Amniotic epithelial cell (primary cell): Measurements from ENCODE around the gene CNKSR1.
A peak's percentile ranks its signal among the peaks of the same experiment; 100 is the strongest.

Source experiments
- DNase-seq: peaks from one replicate; pipeline ENCODE4 v3.0.0-alpha.2; 2010; ENCODE audit warnings: low read depth

Gene CNKSR1

DNA sequence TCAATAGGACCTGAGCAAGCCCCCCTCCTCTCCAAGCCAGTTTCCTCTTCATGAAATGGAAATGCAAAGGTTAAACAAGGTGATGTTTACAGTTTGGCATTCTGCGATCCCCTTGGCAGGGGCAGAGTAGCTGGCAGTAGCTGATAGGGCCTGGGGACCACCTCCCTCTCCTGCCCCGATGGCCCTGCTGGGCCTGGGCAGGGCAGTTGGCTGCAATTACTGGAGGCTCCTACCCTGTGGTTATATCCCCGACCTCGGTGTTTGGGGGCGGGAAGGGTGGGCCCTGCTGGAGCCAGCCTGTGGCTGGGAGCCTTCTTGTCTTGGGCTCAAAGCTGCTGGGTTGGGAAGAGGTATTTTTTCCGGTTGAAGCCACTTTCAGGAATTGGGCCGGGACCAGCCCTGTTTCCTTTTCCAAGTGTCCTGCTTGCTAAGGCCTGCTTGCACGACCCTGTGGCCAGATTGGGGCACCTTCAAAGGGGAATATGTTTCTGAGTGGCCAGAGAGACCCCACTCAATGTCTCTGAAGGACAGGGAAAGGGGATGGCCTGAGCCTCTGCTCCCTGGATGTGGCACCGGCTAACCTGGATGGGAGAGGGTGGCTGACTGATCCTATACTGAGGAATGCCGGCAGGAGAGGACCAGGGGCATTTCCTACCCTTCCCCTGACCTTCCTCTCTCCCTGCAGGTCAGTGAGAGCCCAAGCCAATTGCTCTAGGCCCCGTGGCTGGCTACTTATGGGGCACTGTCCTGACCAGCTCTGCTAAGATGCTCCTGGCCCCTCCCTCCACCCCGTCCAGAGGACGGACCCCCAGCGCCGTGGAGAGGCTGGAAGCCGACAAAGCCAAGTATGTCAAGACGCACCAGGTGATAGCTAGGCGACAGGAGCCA is 16.5 kb upstream of the CNKSR1 start:
- DNase-seq, result no peak

GRCh38 chr1:26161415-26162219 is 15.7 kb upstream of the CNKSR1 start:
- DNase-seq, result peak; percentile 40

DNA sequence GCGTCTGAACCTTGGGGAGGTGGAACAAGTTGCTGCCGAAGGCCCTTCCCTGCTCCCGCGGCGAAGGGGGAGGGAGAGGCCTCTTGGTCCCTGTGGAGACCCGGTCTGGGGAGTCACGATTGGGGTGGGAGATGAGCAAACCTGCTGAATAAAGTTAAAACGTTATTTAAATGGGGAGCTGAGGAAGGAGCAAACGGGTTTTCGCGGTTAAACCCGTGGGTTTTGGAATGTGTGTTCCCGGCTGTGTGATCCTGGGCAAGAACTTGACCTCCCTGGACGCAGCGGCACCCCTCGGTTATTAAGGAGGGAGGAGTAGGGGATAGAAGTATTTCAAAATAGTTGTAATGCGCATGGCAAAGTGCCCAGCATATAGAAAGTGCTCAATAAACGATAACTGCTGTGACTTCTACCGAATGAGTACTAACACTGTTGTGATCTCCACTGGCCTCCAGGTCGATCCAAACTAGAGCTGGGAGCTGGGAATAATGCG is 15.0 kb upstream of the CNKSR1 start:
- DNase-seq, result no peak

DNA sequence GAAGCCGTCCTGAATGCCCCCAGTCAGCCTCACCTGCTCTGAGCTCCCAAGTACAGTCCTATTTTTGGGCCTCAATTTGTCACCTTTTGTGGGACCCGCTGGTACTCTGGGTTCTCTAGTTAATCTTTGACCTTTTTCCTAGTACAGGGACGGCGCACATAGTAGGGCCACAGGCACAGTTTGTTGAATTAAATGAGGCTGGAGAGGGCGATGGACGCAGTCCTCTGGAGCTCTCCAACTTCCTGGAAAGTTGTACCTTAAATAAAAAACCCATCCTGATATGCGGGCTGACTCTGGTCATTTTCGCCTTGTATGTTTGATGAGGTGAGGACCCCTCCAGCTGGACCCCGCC is 13.6 kb upstream of the CNKSR1 start:
- DNase-seq, result no peak

DNA sequence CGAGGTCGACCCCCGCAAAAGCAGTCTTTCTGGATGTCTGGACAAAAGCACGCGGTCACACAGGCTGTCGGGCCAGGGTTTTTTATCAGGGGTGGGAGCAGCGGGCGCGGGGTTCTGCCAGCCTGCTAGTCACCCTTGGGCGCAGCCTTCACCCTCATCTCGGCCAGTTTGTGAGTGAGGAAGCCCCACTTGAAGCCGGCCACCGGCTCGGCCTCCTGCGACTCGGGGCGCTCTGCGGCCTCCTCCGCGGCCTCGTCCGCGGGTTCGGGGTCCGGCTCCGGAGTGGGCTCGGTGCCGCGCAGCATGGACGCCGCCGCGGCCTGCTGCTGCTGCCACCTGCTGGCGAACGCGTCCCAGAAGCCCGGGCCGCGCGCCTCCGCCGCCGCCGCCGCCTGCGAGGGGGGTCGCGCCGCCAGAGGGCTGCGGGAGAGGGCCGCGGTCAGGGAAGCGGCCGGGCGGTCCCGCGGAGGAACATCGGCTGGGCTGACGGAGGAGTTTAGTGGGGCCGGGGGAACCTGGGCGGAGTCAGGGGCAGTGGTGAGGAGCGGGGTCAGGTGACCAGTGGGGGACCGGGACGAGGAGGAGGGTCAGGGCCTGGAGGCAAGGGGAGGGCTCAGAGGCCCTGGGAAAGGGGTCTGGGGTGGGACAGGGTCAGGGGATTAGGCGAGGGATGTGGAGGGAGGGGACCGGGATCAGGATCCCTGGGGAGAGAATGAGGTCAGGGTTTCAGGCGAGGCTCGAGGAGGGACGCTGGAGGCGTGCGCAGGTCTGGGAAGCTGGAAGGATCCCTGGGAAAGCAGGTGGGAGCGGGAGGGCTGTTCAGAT is 13.0 kb upstream of the CNKSR1 start:
- DNase-seq, result no peak

DNA sequence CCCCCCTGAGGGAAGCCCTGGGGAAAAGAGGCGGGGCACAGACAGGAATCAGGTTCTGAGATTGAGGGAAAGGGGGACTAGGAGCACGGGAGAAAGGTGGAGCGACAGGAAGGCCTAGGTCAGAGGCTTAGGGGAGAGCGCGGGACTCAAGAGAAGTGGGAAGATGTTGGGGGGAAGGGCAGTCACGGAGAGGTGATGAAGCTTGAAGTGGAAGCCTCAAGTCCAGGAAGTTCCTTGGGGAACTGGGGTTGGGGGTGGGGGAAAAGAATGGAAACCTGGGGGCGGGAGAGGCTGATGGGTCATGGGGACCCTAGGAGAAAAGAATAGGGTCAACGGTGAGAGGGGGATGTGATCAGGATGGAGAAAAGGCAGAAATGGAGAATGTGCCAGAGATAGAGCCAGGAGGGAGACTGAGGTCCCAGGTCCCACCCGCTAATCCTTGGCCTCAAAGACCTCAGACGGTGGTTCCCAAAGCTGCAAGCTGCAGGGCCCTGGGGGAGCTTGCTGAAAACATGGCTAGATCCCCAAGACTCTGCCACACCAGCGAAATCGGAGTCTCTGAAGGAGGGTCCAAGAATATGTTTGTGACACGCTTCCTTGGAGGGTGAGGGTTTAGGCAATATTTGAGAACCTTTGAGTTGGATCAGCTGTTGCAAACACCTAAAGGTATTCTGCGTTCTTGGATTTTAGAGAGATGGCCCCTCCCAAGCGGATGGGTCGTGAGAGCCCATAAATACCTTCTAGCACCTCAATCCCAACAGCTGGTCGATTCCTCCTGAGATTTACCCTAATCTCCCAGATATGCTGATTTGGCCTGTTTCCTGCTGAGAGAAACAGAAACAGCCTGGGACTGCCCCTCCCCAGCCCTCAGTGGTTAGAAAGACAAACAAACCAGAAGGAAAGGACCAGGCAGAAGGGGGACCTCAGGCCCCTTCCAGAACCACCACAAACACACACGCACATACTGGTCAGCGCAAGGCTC is 12.1 kb upstream of the CNKSR1 start:
- DNase-seq, result no peak

DNA sequence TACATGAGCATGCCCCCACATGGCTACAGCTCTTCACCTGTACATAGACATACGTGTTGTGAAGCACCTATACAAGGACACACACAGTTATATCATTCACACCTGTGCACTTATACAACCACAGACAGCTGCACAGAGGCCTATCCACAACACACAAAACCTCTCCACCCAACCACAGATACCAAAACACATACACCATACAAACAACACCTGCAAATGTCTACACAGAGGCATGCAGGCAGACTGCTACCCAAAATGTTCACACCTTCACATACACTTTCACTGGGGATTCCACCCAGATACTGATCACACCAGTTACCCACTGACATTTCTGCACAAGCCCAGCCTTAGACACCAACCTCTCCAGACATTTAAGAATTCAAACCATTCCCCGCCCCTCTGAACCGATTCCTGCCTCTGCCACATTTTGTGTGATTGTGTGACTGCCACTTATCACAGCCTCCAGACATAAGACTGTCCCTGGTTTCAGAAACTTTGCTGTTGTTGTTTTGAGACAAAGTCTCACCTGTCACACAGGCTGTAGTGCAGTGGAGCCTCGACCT is 10.5 kb upstream of the CNKSR1 start:
- DNase-seq, result no peak

DNA sequence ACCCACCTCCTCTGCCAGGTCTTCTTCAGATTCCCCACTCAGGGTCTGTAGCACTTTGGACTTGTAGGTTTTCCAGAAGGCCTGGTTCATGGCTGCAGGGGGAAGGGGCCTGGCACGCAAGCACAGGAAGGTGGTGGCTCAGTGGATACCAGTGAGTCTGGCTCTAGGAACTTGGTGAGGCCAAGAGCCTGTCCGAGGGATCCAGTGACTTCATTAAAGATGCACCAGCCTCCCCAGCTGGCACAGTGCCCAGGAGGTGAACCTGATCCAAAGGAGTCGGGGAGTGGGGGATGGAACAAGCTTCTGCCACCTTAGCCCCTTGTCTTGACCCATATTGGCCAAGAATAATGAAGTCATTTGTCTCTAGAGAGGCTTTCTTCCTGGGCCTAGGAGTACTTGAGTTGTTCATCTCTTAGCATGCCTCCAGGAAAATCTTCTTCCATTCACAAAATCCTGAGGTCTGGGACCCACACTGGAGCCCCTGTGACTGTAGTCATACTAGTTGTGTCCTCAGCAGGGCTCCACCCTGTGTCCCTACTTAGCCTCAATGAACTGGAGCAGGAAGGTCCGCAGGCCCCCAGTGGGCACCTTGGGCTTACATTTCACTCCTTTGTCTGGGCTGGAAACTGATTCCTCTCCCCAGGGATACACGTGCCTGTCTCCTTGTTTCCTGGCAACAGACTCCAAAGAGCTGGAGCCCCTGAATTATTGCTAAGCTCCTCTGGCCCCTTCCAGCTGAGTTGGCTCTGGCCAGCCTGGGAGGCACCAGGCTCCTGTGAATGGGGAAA is 8.7 kb upstream of the CNKSR1 start, which contains the start of gene C1orf232:
Gene C1orf232 (minus strand): TSS at position 554 of the 788 bp plus-strand sequence. CDS start 464 bp downstream, at position 90.
- no peak for DNase-seq

DNA sequence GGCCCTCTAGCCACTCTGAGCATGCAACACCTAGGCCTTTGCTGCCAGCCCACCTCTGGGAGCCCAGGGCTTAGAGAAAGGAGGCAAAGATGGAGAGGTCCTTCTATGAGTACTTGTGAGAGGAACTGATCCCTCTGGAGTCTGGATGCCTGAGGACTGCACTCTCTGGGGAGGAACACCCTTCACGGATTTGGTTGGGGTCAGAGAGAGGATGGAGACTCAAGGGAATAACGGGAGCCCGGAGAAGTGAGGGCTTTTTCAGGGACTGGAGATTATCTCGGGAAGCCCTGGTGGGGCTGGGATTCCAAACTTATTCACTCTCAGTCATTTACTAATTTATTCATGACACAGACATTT is 8.1 kb upstream of the CNKSR1 start:
- no peak for DNase-seq

DNA sequence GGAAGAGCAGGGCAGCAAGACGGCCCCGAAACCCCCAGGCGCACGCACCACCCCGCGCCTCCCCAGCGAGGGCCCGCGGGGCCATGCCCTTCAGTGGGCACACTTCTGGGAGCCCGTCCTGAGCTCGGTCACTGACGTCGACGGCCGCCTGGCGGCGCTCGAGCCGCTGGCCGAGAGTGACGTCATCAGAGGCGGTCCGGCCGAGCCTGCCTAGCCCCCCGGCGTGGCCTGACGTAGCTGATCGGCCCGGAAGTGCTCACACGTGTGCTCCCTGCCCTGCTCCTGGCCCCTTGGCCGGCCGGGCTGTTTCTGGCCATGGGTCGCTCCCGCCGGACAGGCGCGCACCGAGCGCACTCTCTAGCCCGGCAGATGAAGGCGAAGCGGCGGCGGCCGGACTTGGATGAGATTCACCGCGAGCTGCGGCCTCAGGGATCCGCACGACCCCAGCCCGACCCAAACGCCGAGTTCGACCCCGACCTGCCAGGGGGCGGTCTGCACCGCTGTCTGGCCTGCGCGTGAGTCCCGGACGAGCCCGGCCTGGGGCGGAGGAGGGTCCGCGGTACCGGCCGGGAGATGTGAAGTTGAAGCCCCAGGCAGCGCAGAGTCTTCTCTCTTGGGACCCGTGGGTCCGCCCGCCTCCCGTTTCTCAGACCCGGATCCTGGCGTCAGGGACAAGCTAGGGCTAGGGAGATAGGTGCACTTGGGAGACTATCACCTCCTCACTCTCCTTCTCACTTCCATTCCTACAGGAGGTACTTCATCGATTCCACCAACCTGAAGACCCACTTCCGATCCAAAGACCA is 7.4 kb upstream of the CNKSR1 start, which contains the start of gene ZNF593:
Gene ZNF593 (plus strand): TSS at position 240 of the 803 bp plus-strand sequence. CDS start 76 bp downstream, at position 316.
- DNase-seq, result peak; percentile 88

- DNase-seq, result no peak
Measured at GRCh38 chr1:26170472-26170821, 6.8 kb upstream of the CNKSR1 start.

DNA sequence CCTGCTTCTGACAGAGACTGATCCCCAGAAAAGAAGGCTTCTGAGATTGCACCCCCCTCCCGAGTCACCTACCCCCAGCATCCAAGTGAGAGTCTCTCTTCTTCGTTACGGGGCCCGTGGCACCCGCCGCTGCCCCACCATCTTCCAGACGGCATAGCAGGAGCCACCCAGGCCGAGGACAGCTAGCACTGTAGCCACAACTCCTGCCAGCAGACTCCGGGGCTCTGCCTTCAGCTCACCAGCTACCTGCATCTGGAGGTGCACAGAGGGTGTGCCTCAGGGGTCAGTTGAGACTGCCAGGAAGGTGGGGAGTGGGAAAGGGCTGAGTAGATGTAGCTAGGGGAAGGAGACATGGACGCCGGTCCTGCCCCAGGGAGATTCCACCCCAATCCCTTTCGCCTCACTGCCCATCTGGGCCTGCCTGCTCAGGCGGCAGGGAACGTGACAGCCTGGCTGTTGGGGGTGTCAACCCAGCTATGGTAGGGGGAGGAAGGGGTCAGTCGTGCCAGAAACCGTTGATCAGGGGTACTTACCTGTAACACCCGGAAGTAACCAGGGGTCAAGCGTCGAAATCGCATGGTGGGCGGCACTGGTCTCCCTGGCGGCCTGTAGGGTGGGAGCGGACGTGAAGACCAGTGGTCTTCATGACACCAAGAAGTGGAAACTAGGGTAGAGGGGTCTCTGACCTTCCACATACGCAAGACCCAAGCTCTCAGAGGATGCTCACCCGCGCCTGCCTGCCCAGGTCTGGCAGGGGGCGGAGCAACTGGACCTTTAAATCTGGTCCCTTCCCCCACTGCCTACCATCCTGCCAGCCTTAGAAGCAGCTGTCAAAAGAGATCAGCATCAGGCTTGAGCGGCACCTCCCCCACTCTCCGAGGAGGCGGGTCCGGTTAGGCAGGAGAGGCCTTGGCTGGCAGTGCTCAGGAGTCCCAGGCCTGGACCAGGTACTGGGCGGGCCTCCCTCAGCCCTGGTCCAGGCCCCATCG is 5.9 kb upstream of the CNKSR1 start, which contains the start of gene ZNF593OS:
Gene ZNF593OS (minus strand): TSS at position 749 of the 989 bp plus-strand sequence. CDS start 171 bp downstream, at position 578.
- no peak for DNase-seq

GRCh38 chr1:26175346-26175745 is 1.9 kb upstream of the CNKSR1 start:
- DNase-seq, result no peak

DNA sequence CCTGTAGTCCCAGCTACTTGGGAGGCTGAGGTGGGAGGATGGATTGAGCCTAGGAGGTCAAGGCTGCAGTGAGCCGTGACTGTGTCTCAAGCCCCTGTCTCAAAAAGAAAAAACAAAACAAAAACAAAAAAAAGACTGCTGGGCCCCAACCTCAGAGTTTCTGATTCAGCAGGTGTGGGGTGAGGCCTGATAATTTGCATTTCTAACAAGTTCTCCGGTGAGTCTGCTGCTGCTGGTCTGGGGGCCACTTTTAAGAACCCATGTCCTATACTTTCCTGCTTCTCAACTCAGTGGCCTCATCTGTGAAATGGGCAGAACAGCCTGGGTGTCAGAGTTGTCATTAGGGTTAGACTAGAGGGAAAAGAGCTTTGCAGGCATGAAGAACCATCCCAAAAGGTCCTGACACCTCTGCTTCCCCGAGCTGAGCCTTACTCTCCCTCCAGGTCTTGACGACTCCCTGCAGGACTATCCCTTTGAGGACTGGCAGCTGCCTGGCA is 2.8 kb downstream of the CNKSR1 start:
- no peak for DNase-seq

GRCh38 chr1:26181586-26182382 is 4.5 kb downstream of the CNKSR1 start:
- peak; percentile 33 for DNase-seq

DNA sequence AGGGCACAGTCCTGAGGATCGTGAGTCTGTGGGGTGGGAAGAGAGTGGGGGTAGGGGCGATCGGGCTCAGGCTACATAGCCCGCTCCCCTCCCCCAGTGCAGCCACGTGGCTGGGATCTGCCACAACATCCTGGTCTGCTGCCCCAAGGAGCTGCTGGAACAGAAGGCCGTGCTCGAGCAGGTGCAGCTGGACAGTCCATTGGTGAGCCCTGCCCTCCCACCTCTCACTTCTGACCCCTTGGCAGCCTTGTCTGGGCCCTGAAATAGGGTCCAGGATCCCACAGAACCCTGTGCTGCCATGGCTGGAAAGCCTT is 5.0 kb downstream of the CNKSR1 start:
- no peak for DNase-seq

DNA sequence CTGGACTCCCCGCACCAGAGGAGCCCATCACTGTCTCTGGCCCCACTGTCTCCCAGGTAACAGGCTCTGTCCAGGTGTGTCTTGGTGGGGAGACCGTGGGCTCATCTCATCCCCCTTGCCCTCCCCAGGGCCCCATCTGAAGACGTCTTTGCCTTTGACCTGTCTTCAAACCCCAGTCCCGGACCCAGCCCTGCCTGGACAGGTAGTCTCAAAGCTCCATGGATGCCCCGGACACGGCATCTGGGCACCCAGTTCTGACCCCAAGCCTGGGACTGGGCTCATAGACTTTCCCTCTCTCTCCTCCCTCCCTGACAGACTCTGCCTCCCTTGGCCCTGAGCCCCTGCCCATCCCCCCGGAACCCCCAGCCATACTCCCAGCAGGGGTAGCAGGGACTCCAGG is 6.8 kb downstream of the CNKSR1 start:
- DNase-seq, result no peak
